ENCODE results near the gene FCHO1.

Gene FCHO1

GRCh38 chr19:17734146-17734545 lies 17.1 kb upstream of the FCHO1 start:
- no peak overlapping the region for H3K4me3 ChIP-seq (ENCODE audit: low read length)
- DNase-seq (ENCODE audit: low read depth) = no peak
- TF ChIP-seq CTCF (conservative IDR thresholded peaks at IDR 0.05; ENCODE audit: low read depth, low read length) = no peak

GRCh38 chr19:17735410-17735809 lies 15.9 kb upstream of the FCHO1 start:
- TF ChIP-seq CTCF (conservative IDR thresholded peaks at IDR 0.05; ENCODE audit: low read depth, low read length) = no peak
- DNase-seq (ENCODE audit: low read depth) = no peak
- no peak overlapping the region for H3K4me3 ChIP-seq (ENCODE audit: low read length)

GRCh38 chr19:17737690-17738153 lies 13.6 kb upstream of the FCHO1 start:
- no peak overlapping the region for H3K4me3 ChIP-seq (ENCODE audit: low read length)
- no peak for DNase-seq (ENCODE audit: low read depth)
- TF ChIP-seq CTCF (conservative IDR thresholded peaks at IDR 0.05; ENCODE audit: low read depth, low read length) = no peak

- TF ChIP-seq CTCF (conservative IDR thresholded peaks at IDR 0.05; ENCODE audit: low read depth, low read length) = no peak
- H3K4me3 ChIP-seq (ENCODE audit: low read length) = no peak overlapping the region
- no peak for DNase-seq (ENCODE audit: low read depth)
These were observed 12.0 kb upstream of the FCHO1 start for GRCh38 chr19:17739121-17739875.

GRCh38 chr19:17741456-17741855 lies 9.8 kb upstream of the FCHO1 start:
- no peak overlapping the region for H3K4me3 ChIP-seq (ENCODE audit: low read length)
- DNase-seq (ENCODE audit: low read depth) = no peak
- TF ChIP-seq CTCF (conservative IDR thresholded peaks at IDR 0.05; ENCODE audit: low read depth, low read length) = no peak

GRCh38 chr19:17743874-17744580 lies 7.2 kb upstream of the FCHO1 start:
- DNase-seq (ENCODE audit: low read depth) = no peak
- no peak overlapping the region for H3K4me3 ChIP-seq (ENCODE audit: low read length)
- TF ChIP-seq CTCF (conservative IDR thresholded peaks at IDR 0.05; ENCODE audit: low read depth, low read length) = no peak
